Mesodermal cell (in vitro differentiated cells): ENCODE results near the gene PTMA.
"Not testable (repeated sequence)": the region's sequence is repeated elsewhere in the genome, so short reads cannot be mapped to it uniquely, and the experiment has no call there.

Source experiments
- H3K27ac ChIP-seq: 2 replicates; pipeline ENCODE4 v1.7.0; 2013; ENCODE audit warnings: mild to moderate bottlenecking, low read depth, low read length, moderate library complexity; ENCODE audit not compliant: severe bottlenecking
- H3K36me3 ChIP-seq: 2 replicates; pipeline ENCODE4 v1.7.1; 2013; ENCODE audit warnings: mild to moderate bottlenecking, low read length, moderate library complexity; ENCODE audit not compliant: control insufficient read depth, insufficient read depth
- H3K4me1 ChIP-seq: one replicate; pipeline ENCODE4 v1.7.1; 2013; ENCODE audit warnings: mild to moderate bottlenecking, low read length; ENCODE audit not compliant: insufficient read depth, control insufficient read depth, poor library complexity, severe bottlenecking
- H3K4me3 ChIP-seq: 2 replicates; pipeline ENCODE4 v1.7.0; 2013; ENCODE audit warnings: low read length, control low read depth, mild to moderate bottlenecking; ENCODE audit not compliant: insufficient read depth, poor library complexity, severe bottlenecking; ENCODE audit errors: extremely low read depth
- H3K9me3 ChIP-seq: 2 replicates; pipeline ENCODE4 v1.7.1; 2013; ENCODE audit warnings: mild to moderate bottlenecking, low read length, moderate library complexity; ENCODE audit not compliant: control insufficient read depth
- WGBS, 2 experiments: methylation state at CpG; one replicate each; pipeline ENCODE4 v1.1.5; 2013; ENCODE audit warnings: missing lambda C conversion rate in 2 of 2; ENCODE audit not compliant: insufficient coverage in 2 of 2; 5-methylcytosine and 5-hydroxymethylcytosine counted together

Gene PTMA

GRCh38 chr2:231748153-231748896 is 40.0 kb downstream of the PTMA start:
- not testable (repeated sequence) for H3K36me3 ChIP-seq, H3K4me3 ChIP-seq, H3K4me1 ChIP-seq, H3K27ac ChIP-seq, H3K9me3 ChIP-seq
- WGBS, 2 experiments = 86 to 93% methylated on average over 6 of the region's 6 CpGs

- not testable (repeated sequence) for H3K4me1 ChIP-seq, H3K9me3 ChIP-seq, H3K36me3 ChIP-seq, H3K27ac ChIP-seq, H3K4me3 ChIP-seq
- 95 to 97% methylated on average over 8 to 10 of the region's 10 CpGs for WGBS, 2 experiments
Measured at GRCh38 chr2:231749016-231749415, 40.7 kb downstream of the PTMA start.

GRCh38 chr2:231751042-231751815 is 42.9 kb downstream of the PTMA start:
- Histone ChIP-seq H3K4me1 (no peaks in the 10 kb centered on the region), H3K9me3 (no peaks in the 10 kb centered on the region), H3K4me3 (no peak overlapping the region), H3K36me3 (no peaks in the 10 kb centered on the region), H3K27ac (no peak overlapping the region)
- WGBS, 2 experiments = 100% methylated on average over 1 to 3 of the region's 4 CpGs

GRCh38 chr2:231752061-231752460 is 43.7 kb downstream of the PTMA start:
- Histone ChIP-seq H3K27ac (no peak overlapping the region), H3K4me3 (no peak overlapping the region), H3K9me3 (no peaks in the 10 kb centered on the region), H3K36me3 (no peaks in the 10 kb centered on the region), H3K4me1 (no peaks in the 10 kb centered on the region)
- WGBS, 2 experiments = 67% methylated on average over 1 of the region's 2 CpGs; no CpG with 5 or more reads in 1 of the 2 experiments

- H3K36me3 ChIP-seq = no peaks in the 10 kb centered on the region
- no peak overlapping the region for H3K27ac ChIP-seq
- no peak overlapping the region for H3K4me3 ChIP-seq
- no peaks in the 10 kb centered on the region for H3K4me1 ChIP-seq
- 80% methylated on average over 1 of the region's 2 CpGs; no CpG with 5 or more reads in 1 of the 2 experiments for WGBS, 2 experiments
- H3K9me3 ChIP-seq = no peaks in the 10 kb centered on the region
Measured at GRCh38 chr2:231761735-231762134, 53.4 kb downstream of the PTMA start.
